CD4-positive, alpha-beta T cell treated with Interleukin-15 for 1 hour (primary cell): ENCODE measurements around the gene EEF2KMT.
"Not testable (repeated sequence)": the region's sequence is repeated elsewhere in the genome, so short reads cannot be mapped to it uniquely, and the experiment has no call there.

Source experiments
- DNase-seq: peaks from one replicate; pipeline ENCODE4 v3.0.0-alpha.2; 2020

The EEF2KMT gene

GRCh38 chr16:5095145-5095830, 2.3 kb downstream of the EEF2KMT start:
- DNase-seq = not testable (repeated sequence)

- DNase-seq = not testable (repeated sequence)
These were observed 3.8 kb downstream of the EEF2KMT start for GRCh38 chr16:5093746-5094145.

GRCh38 chr16:5093081-5093480, 4.5 kb downstream of the EEF2KMT start:
- DNase-seq = not testable (repeated sequence)

GRCh38 chr16:5090592-5090991, 7.0 kb downstream of the EEF2KMT start:
- not testable (repeated sequence) for DNase-seq

GRCh38 chr16:5089911-5090555, 7.6 kb downstream of the EEF2KMT start:
- DNase-seq = not testable (repeated sequence)

- not testable (repeated sequence) for DNase-seq
These were observed 8.7 kb downstream of the EEF2KMT start for GRCh38 chr16:5088936-5089335.

GRCh38 chr16:5088086-5088790, 9.4 kb downstream of the EEF2KMT start:
- not testable (repeated sequence) for DNase-seq

GRCh38 chr16:5085716-5086115, 11.9 kb downstream of the EEF2KMT start:
- DNase-seq = not testable (repeated sequence)

GRCh38 chr16:5084802-5085201, 12.8 kb downstream of the EEF2KMT start:
- peak; percentile 37 for DNase-seq

- DNase-seq = not testable (repeated sequence)
These were observed 13.4 kb downstream of the EEF2KMT start for GRCh38 chr16:5084099-5084731.

- DNase-seq = not testable (repeated sequence)
These were observed 13.9 kb downstream of the EEF2KMT start for GRCh38 chr16:5083646-5084045.

- DNase-seq = not testable (repeated sequence)
These were observed 16.6 kb downstream of the EEF2KMT start for GRCh38 chr16:5080996-5081395.

- DNase-seq = not testable (repeated sequence)
These were observed 17.1 kb downstream of the EEF2KMT start for GRCh38 chr16:5080461-5080860.

- no peak for DNase-seq
These were observed 19.0 kb downstream of the EEF2KMT start for GRCh38 chr16:5078626-5079025.

GRCh38 chr16:5077304-5077703, 20.3 kb downstream of the EEF2KMT start:
- no peak for DNase-seq

- no peak for DNase-seq
These were observed 22.0 kb downstream of the EEF2KMT start for GRCh38 chr16:5075637-5076036.

- DNase-seq = not testable (repeated sequence)
These were observed 23.8 kb downstream of the EEF2KMT start for GRCh38 chr16:5073771-5074170.

GRCh38 chr16:5073279-5073629, 24.3 kb downstream of the EEF2KMT start:
- no peak for DNase-seq

GRCh38 chr16:5072334-5073278, 25.0 kb downstream of the EEF2KMT start:
- DNase-seq = no peak

- DNase-seq = peak; percentile 90
These were observed 25.8 kb downstream of the EEF2KMT start, which contains the start of gene ALG1 for GRCh38 chr16:5071681-5072333. TSS of gene ALG1 (plus strand) at chr16:5071843. CDS start at chr16:5071850, 7 bp downstream.

- DNase-seq = no peak
These were observed 26.3 kb downstream of the EEF2KMT start for GRCh38 chr16:5071341-5071680.
